ENCODE results near the gene GLRX2.
A peak's percentile ranks its signal among the peaks of the same experiment; 100 is the strongest.

Gene GLRX2

DNA sequence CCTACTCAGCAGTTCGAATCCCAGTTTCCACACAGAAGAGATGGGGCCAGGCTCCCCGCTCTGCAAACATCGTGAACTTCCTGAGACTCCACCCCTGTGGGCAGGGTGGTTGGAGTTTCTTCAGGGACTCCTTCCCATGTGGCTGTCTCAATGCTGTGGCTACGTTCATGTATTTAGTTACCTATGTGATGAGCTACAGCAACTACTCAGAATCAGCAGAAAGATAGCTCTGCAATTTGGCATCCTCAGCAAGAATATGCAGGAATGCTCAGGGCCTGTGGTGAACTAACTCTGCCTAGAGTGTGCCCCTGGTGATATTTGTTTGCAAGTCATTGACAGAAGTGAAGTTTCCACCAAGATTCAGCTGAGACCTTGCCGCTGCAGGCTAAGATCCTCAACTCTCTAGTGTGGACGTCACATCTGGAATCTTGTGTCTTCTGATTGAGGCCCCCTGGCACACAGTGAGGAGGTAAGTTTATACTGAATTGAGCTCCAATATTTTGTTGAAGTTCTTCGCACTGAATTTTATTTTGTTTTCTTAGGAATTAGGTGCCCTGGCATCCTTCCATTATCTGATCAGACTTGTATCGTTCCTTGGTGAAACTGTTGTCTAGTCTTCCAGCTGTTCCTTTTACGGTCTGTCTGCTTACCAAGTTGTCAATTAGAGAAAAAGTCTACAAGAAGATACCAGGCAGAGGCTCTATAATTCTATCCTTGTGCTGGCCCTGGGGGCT, 8.2 kb upstream of the GLRX2 start:
- no peak for DNase-seq (ENCODE audit: low read depth)

GRCh38 chr1:193111641-193112090, 6.5 kb upstream of the GLRX2 start:
- DNase-seq (ENCODE audit: low read depth): peak; percentile 54

GRCh38 chr1:193110864-193111263, 5.7 kb upstream of the GLRX2 start:
- no peak for DNase-seq (ENCODE audit: low read depth)

- no peak for DNase-seq (ENCODE audit: low read depth)
Measured at GRCh38 chr1:193110246-193110645, 5.0 kb upstream of the GLRX2 start.

DNA sequence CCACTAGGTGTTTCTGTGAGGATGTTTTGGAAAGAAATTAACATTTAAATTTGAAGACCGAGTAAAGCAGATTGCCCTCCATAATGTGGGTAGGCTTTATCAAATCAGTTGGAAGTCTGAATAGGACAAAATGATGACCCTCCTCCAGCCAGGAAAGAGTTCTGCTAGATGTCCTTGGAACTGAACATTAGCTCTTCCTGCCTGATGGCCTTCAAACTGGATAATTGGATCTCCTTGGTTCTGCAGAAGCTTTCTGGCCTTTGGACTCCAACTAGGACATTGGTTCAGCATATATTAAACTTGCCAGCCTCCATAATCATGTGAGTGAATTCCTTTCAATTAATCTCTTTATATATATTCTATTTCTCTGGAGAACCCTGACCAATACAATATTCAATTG, 4.4 kb upstream of the GLRX2 start:
- DNase-seq (ENCODE audit: low read depth): no peak

DNA sequence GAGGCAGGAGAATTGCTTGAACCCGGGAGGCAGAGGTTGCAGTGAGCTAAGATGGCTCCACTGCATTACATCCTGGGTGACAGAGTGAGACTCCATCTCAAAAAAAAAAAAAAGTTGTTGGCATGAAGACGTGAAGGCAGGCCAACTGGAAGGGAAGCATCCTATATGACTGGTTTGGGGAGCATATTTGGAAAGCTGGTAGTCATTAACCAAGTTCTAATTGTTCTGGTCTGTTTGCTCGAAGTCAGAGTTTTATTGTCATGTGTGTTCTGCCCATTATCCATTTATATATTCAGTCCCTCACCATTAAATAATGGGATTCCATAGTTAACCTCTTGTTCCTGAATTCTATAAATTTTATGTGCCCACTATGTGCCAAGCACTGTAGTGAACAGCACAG, 3.3 kb upstream of the GLRX2 start:
- no peak for DNase-seq (ENCODE audit: low read depth)

- no peak for DNase-seq (ENCODE audit: low read depth)
Measured at GRCh38 chr1:193105821-193106177, 585 bp upstream of the GLRX2 start.

DNA sequence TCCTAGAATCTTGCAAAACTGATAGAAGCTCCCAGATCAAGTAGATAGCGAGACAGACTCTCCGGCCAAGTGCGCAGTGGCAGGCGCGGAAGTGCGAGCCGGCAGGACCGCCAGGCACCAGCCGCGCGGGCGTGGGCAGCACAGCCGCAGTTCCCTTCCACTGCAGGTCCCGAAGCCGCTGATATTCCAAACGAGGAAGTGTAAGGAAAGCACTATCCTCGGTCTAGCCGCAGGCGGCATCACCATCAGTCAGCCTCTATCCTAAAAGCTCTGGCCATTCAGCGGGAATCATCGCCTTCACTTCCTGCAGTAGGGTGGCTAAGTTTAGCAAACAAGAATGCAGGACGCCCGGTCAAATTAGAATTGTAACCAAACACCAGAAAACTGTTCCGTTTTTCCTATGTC, 710 bp downstream of the GLRX2 start:
- DNase-seq (ENCODE audit: low read depth): no peak

DNA sequence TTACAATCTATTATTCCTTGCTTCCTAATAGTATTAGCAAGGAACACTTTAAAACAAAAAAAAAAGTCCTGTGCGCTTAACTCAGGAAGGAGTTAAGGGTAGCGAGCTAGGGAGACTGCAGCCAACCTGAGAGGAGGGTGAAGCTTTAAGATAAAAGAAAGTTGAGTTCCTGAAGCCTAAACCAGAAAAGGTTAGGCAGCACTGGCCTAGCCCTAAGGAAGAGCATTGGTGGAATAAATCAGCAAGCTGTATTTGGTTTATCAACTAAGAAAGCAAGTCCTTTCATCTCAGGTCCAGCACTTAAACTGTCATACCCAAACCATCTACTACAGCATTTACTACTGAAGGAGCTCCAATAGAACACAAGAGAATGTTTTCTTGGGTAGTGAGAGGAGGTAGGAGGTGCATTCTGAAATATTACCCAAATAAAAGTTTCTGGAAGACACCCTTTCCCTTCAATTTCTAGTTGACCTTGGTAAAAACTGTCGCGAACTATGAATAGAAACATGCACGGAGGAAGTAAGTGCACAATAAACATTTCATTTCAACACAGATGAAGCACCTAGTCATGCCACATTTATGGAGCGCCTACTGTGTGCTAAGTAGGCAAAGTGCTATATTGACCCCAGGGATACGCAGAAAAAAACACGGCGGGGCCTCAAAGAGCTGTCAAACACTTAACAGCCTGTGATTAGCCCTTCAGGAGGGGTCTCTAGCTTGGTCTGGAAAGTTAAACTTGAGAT, 1.3 kb downstream of the GLRX2 start:
- no peak for DNase-seq (ENCODE audit: low read depth)

GRCh38 chr1:193102662-193103061, 2.6 kb downstream of the GLRX2 start:
- no peak for DNase-seq (ENCODE audit: low read depth)

DNA sequence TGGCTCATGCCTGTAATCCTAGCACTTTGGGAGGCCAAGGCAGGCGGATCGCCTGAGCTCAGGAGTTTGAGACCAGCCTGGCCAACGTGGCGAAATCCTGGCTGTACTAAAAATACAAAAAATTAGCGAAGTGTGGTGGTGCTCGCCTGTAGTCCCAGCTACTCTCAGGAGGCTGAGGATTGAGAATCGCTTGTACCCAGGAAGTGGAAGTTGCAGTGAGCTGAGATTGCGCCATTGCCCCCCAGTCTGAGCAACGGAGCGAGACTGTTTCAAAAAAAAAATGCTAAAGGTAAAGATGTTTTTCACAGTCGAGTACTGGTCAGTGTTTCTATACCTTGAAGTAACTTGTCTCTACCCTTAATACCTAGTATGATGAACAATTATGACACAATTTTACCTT, 11.1 kb downstream of the GLRX2 start:
- DNase-seq (ENCODE audit: low read depth): no peak

DNA sequence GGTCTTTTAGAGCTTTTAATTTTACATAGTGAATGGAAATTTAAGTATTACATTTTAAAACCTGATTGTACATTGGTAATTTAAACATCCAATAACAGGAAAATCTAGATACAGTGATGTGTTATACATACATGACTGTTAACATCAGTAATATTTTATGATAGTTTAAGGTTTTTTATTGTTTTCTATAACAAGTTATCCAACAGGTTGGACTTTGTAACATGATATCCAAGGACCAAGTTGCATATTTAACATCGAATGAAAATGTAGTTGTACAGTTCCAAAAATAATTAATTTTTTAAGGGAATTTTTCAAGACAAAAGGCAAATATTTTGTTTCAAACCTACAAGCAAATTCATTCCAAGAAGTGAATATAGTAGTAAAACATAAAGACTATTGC, 14.3 kb downstream of the GLRX2 start:
- no peak for DNase-seq (ENCODE audit: low read depth)

DNA sequence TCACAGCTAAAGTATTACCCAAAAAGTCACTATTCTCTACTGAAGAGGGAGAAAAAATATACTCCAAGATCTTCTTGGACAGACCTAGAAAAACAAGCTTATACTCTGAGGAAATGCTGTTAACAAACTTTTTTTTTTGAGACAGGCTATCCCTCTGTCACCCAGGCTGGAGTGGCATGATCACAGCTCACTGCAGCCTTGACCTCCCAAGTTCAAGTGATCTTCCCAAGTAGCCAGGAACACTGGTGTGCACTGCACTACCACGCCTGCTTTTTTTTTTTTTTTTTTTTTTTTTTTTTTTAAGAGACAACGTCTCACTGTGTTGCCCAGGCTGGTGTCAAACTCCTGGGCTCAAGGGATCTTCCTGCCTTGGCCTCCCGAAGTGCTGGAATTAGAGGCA, 17.3 kb downstream of the GLRX2 start:
- no peak for DNase-seq (ENCODE audit: low read depth)

- DNase-seq (ENCODE audit: low read depth): no peak
Measured at GRCh38 chr1:193086342-193086741, 18.9 kb downstream of the GLRX2 start.

- no peak for DNase-seq (ENCODE audit: low read depth)
Measured at GRCh38 chr1:193085263-193085662, 20.0 kb downstream of the GLRX2 start.

GRCh38 chr1:193083365-193084088, 21.7 kb downstream of the GLRX2 start:
- DNase-seq (ENCODE audit: low read depth): no peak

DNA sequence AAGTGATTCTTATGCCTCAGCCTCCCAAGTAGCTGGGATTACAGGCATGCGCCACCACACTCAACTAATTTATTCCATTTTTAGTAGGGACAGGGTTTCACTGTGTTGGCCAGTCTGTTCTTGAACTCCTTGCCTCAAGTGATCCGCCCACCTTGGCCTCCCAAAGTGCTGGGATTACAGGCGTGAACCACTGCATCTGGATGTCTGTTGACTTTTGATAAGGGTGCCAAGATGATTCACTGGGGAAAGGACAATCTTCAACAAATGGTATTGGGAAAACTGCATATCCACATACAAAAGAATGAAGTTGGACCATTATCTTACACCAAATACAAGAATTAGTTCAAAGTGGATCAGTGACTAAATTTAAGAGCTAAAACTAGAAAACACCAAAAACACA, 26.0 kb downstream of the GLRX2 start:
- DNase-seq (ENCODE audit: low read depth): no peak

GRCh38 chr1:193077991-193078390, 27.2 kb downstream of the GLRX2 start:
- DNase-seq (ENCODE audit: low read depth): no peak

DNA sequence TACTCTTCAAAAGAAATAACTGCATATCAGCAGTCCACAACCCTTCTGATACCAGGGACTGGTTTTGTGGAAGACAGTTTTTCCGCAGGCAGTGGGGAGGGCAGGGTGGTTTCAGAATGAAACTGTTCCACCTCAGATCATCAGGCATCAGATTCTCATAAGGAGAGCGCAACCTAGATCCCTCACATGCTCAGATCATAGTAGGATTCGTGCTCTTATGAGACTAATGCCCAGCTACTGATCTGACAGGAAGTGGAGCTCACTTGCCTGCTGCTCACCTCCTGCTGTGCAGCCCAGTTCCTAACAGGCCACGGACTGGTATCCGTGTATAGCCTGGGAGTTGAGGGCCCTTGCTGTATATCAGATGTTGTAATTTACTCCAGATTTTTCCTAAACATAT, 34.3 kb downstream of the GLRX2 start:
- no peak for DNase-seq (ENCODE audit: low read depth)

DNA sequence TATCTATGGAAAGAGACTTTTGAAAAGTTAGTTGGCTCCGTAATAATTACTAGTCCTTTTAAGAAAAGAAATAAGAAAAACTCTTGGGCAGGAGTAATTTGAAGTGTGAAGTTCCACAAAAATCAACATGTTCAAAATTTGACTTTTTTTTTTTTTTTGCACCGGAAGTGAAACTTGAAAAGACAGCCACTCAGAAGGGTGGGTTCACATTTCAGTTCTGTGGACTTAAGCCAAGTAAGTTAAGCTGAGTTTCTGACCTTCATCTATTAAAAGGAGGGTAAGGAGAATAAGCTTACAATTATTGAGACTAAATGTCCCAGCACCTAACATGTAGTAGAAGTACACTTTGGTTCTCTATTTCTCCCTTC, 34.8 kb downstream of the GLRX2 start:
- DNase-seq (ENCODE audit: low read depth): no peak

GRCh38 chr1:193069748-193070385, 35.3 kb downstream of the GLRX2 start:
- no peak for DNase-seq (ENCODE audit: low read depth)

DNA sequence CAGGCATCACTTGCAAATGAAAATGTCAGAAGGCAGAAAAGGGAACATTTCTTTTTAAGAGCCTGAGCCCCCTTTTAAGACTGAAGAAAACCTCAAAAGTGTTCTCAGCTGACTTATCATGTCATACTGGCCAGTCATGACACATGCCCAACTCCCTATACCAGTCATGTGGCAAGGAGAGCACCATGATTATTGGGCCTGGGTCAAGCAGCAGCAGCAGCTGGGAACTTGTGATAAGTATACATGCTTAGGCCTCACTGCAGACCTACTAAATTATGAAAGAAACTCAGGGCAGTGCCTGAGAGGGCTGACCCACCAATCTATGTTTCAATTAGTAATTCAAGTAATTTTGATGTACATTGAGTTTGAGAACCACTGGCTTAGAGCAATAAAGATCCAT, 37.2 kb downstream of the GLRX2 start:
- no peak for DNase-seq (ENCODE audit: low read depth)

GRCh38 chr1:193066606-193067005, 38.6 kb downstream of the GLRX2 start:
- no peak for DNase-seq (ENCODE audit: low read depth)

Measured in GM04503 (cell line).